ENCODE data around the gene BHMT2. TPM values are rescaled to one million over a fixed set of nuclear protein-coding genes. Genes with fewer than 3 reads are reported as not detected.

BHMT2 gene
- total RNA-seq, 2 donors from 2014 or later: not detected

DNA sequence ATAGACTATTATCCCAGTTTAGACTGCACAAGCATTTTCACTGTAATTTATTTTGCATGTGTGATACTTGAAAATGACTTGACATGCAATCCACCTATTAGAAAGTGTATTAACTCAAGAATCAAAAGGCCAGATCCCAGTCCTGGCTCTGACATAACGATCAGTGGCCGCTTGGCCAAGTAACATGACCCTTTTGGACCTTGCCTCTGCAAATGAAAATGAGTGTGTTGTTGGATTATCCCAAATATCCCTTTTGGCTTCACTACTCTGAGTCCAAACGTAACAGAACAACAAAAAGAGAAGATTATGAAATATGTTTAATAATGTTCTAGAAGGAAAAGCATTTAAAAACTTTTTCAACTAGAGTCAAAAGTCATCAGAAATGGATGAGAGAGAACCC, 19.1 kb upstream of the BHMT2 start:
- H3K9me3 Mint-ChIP-seq: no peaks in the 10 kb centered on the region
- DNase-seq (ENCODE audit: low spot score in 2 of 2) (no peak), ATAC-seq (no peak)
- no peak overlapping the region for H3K27ac Mint-ChIP-seq
- H3K36me3 Mint-ChIP-seq: no peaks in the 10 kb centered on the region

- no peak for DNase-seq (ENCODE audit: low spot score in 2 of 2)
- no peak for ATAC-seq
- H3K36me3 Mint-ChIP-seq: no peaks in the 10 kb centered on the region
- no peaks in the 10 kb centered on the region for H3K9me3 Mint-ChIP-seq
- H3K27ac Mint-ChIP-seq: no peak overlapping the region
These were observed 16.2 kb upstream of the BHMT2 start for GRCh38 chr5:79053321-79053720.

GRCh38 chr5:79055017-79055416, 14.6 kb upstream of the BHMT2 start:
- Mint-ChIP-seq H3K27ac (no peak overlapping the region), H3K36me3 (no peaks in the 10 kb centered on the region), H3K9me3 (no peaks in the 10 kb centered on the region)
- no peak for DNase-seq (ENCODE audit: low spot score in 2 of 2)
- no peak for ATAC-seq

GRCh38 chr5:79056847-79057246, 12.7 kb upstream of the BHMT2 start:
- DNase-seq (ENCODE audit: low spot score in 2 of 2): no peak
- ATAC-seq: no peak
- H3K27ac Mint-ChIP-seq: no peak overlapping the region
- H3K9me3 Mint-ChIP-seq: no peaks in the 10 kb centered on the region
- H3K36me3 Mint-ChIP-seq: no peaks in the 10 kb centered on the region

DNA sequence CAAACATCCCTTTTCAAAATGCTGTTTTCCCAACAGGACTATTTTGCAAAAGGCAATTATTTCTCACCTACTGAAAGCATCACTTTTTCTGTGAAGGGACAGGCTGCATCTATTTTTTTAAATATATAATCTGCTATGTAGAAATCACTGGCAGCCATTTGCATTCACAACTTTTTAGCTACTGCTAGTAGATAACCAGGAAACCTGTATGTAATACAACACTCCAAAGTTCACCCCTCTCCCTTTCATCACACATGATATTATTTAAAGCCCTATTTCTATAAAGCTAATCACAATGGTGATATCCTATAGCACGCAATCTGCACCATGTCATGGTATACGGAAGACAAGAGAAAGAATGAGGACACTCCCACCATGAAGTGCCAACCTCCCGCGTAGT, 9.9 kb upstream of the BHMT2 start:
- H3K36me3 Mint-ChIP-seq: no peaks in the 10 kb centered on the region
- ATAC-seq: no peak

GRCh38 chr5:79062436-79062835, 7.1 kb upstream of the BHMT2 start:
- no peaks in the 10 kb centered on the region for H3K36me3 Mint-ChIP-seq
- H3K27ac Mint-ChIP-seq: no peak overlapping the region
- no peaks in the 10 kb centered on the region for H3K9me3 Mint-ChIP-seq
- ATAC-seq (no peak), DNase-seq (ENCODE audit: low spot score in 2 of 2) (no peak)

More for the DNA sequence above, 9.9 kb upstream of the BHMT2 start:
- Mint-ChIP-seq H3K27ac (no peak overlapping the region), H3K9me3 (no peaks in the 10 kb centered on the region)
- DNase-seq (ENCODE audit: low spot score in 2 of 2): no peak

GRCh38 chr5:79070350-79070667, 742 bp downstream of the BHMT2 start:
- ATAC-seq (no peak), DNase-seq (ENCODE audit: low spot score in 2 of 2) (no peak)
- H3K9me3 Mint-ChIP-seq: no peaks in the 10 kb centered on the region
- peaks cover 0 to 6% of the 10 kb centered on the region in 2 donors for H3K36me3 Mint-ChIP-seq
- H3K27ac Mint-ChIP-seq: no peak overlapping the region

DNA sequence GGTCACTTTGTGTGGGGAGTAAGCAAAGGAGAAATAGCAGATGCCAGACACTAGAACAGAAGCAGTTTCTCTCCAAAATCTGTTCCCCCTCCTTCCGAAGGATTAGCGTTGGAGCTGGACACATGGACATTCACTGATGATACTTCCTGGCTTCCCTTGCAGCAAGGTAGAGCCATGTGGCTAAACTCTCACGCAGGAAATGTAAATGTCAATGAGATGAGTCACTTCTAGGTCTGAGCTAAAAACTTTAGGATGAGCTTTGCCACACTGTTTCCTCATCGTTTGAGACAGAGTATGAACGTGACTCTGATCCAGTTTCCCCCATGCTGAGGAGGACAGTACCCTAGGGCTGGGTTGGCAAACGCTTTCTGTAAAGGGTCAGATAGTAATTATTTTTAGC, 5.1 kb downstream of the BHMT2 start:
- H3K27ac Mint-ChIP-seq: no peak overlapping the region
- ATAC-seq (peak in 1 of 2 donors; percentile 24), DNase-seq (ENCODE audit: low spot score in 2 of 2) (no peak)
- no peaks in the 10 kb centered on the region for H3K36me3 Mint-ChIP-seq
- no peaks in the 10 kb centered on the region for H3K9me3 Mint-ChIP-seq

DNA sequence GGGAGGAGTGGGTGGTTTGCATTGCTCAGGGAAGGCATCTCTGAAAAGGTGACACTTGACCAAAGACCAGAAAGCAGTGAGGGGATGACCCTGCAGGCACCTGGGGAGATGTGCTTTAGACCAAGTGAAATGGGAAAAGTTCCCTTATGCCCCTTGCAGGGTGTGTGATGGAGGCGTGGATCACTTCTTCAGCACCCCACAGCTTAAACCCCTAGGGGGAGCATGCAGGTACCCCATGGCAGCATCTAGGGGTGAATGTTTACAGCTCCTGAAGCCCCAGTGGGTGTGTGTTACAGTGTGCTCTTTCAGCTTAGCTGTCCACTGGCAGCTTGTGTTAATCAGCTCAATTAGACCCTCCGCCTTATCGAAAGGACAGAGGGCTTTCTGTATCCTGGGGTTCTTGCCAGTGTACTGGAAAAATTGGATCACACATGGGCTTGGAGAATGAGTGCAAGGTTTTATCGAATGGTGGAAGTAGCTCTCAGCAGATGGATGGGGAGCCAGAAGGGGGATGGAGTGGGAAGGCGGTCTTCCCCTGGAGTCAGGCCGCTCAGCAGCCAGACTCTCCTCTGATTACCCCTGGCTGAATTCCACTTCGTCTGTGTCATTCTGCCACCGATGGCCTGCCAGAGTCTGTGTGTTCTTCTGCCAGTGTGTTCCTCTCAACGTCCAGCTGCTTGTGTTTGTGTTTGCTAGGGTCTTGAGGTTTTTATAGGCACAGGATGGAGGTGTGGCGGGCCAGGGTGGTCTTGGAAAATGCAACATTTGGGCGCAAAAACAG, 6.3 kb downstream of the BHMT2 start:
- no peaks in the 10 kb centered on the region for H3K9me3 Mint-ChIP-seq
- H3K36me3 Mint-ChIP-seq: no peaks in the 10 kb centered on the region
- DNase-seq (ENCODE audit: low spot score in 2 of 2) (no peak), ATAC-seq (no peak)
- H3K27ac Mint-ChIP-seq: no peak overlapping the region

GRCh38 chr5:79076819-79077218, 7.3 kb downstream of the BHMT2 start:
- H3K9me3 Mint-ChIP-seq: no peaks in the 10 kb centered on the region

GRCh38 chr5:79077680-79078365, 8.3 kb downstream of the BHMT2 start:
- H3K9me3 Mint-ChIP-seq: no peaks in the 10 kb centered on the region
- no peaks in the 10 kb centered on the region for H3K36me3 Mint-ChIP-seq
- DNase-seq (ENCODE audit: low spot score in 2 of 2): no peak
- no peak for ATAC-seq
- no peak overlapping the region for H3K27ac Mint-ChIP-seq

More at GRCh38 chr5:79076819-79077218, 7.3 kb downstream of the BHMT2 start:
- ATAC-seq (no peak), DNase-seq (ENCODE audit: low spot score in 2 of 2) (no peak)
- H3K36me3 Mint-ChIP-seq: no peaks in the 10 kb centered on the region
- H3K27ac Mint-ChIP-seq: no peak overlapping the region

DNA sequence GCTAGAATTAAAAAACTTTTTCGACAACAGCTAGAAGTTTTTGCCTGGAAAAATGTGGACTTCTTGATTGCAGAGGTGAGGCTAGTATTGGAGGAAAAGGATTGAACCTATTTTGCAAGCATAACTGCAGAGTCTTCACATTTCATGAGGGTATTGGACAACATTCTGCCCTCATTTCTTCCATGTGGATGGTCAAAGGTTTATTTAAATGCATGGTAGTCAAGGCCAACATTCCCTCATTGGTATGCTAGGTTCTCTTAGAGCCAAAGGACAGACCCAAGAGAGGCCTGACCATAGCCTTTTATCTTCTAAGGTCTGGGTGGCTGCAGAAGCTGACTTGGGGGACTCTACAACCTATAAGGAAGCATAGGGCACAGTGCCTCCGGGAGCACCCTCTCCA, 11.2 kb downstream of the BHMT2 start:
- DNase-seq (ENCODE audit: low spot score in 2 of 2) (no peak), ATAC-seq (no peak)
- no peak overlapping the region for H3K27ac Mint-ChIP-seq
- H3K36me3 Mint-ChIP-seq: no peaks in the 10 kb centered on the region
- no peaks in the 10 kb centered on the region for H3K9me3 Mint-ChIP-seq

- no peak overlapping the region for H3K27ac Mint-ChIP-seq
- H3K36me3 Mint-ChIP-seq: no peaks in the 10 kb centered on the region
- no peak for ATAC-seq
- no peak for DNase-seq (ENCODE audit: low spot score in 2 of 2)
- no peaks in the 10 kb centered on the region for H3K9me3 Mint-ChIP-seq
These were observed 12.2 kb downstream of the BHMT2 start for GRCh38 chr5:79081779-79082178.

GRCh38 chr5:79086116-79086515, 16.5 kb downstream of the BHMT2 start:
- H3K27ac Mint-ChIP-seq: no peak overlapping the region
- no peak for DNase-seq (ENCODE audit: low spot score in 2 of 2)
- no peaks in the 10 kb centered on the region for H3K9me3 Mint-ChIP-seq
- H3K36me3 Mint-ChIP-seq: no peaks in the 10 kb centered on the region
- ATAC-seq: peak in 1 of 2 donors; percentile 11

DNA sequence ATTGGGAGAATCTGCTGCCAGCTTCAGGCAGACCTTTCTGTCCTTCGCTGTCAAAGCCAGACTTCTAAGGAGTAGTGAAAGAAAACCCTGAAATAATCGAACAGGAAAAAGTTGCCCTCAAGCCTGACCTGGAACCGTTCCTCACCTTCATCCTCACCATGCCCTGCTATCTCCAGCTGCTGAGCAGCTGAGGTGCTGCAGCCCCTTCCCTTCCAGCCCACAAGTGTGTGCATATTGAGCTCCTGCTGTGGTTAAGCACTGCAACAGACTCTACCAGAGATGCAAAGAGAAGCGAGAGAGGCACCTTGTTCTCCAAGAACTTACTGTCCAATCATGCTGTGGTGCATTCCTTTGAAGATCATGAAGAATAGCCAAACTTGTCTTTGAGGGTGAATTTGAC, 18.9 kb downstream of the BHMT2 start:
- H3K27ac Mint-ChIP-seq: no peak overlapping the region
- DNase-seq (ENCODE audit: low spot score in 2 of 2) (no peak), ATAC-seq (no peak)
- H3K9me3 Mint-ChIP-seq: no peaks in the 10 kb centered on the region
- H3K36me3 Mint-ChIP-seq: no peaks in the 10 kb centered on the region

GRCh38 chr5:79091064-79091463, 21.5 kb downstream of the BHMT2 start:
- ATAC-seq: no peak
- H3K27ac Mint-ChIP-seq: no peak overlapping the region
- no peak for DNase-seq (ENCODE audit: low spot score in 2 of 2)
- no peaks in the 10 kb centered on the region for H3K9me3 Mint-ChIP-seq
- no peaks in the 10 kb centered on the region for H3K36me3 Mint-ChIP-seq

DNA sequence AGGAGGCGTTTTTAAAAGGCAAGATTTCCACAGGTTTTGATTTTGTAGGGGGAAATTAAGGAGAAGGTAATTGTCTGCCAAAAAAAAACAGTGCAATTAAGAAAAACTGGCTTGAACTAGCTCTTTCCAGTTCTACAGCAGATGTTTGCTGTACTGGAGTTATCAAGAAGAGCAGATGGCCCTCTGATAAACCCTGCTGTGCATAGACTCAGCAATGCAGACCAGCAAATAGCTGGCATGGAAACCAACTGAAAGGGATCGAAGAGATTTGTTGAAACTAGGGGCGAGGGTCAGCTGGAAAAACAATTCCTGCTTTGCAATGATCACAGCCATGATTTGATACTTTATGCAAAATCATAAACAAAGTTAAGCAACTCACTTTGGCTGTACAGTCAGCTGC, 24.2 kb downstream of the BHMT2 start:
- ATAC-seq: no peak
- Mint-ChIP-seq H3K36me3 (no peaks in the 10 kb centered on the region), H3K9me3 (no peaks in the 10 kb centered on the region), H3K27ac (no peak overlapping the region)
- DNase-seq (ENCODE audit: low spot score in 2 of 2): no peak

- no peak for DNase-seq (ENCODE audit: low spot score in 2 of 2)
- no peak for ATAC-seq
- Mint-ChIP-seq H3K9me3 (no peaks in the 10 kb centered on the region), H3K36me3 (peaks cover 7% of the 10 kb centered on the region in 2 donors), H3K27ac (no peak overlapping the region)
These were observed 36.3 kb downstream of the BHMT2 start for GRCh38 chr5:79105868-79106267.

Measured in activated naive CD4-positive, alpha-beta T cell treated with anti-CD3 and anti-CD28 coated beads, Interleukin-2, amount 50 U/mL, for 72 hours (primary cell).